Right atrium auricular region (tissue), 2 donors: ENCODE data around the gene MCUB. TPM values are rescaled to one million over a fixed set of nuclear protein-coding genes. Genes with fewer than 3 reads are reported as not detected.

Experiments
- DNase-seq: peaks from one replicate; pipeline ENCODE4 v3.0.0-alpha.2; 2019; ENCODE audit warnings: low spot score
- H3K27ac ChIP-seq, 2 donors: fragments of 200-600 bp; sonication (generic); 1 replicate in 1 of 2; 2 replicates in 1 of 2; pipeline ENCODE4 v1.5.1; 2016 to 2019
- H3K27me3 ChIP-seq, 2 donors: fragments of 200-600 bp; sonication (generic); one replicate each; pipeline versions ENCODE4 v1.5.1 to v1.6.0; 2017 to 2019
- H3K36me3 ChIP-seq: fragments of 200-600 bp; sonication (generic); one replicate; pipeline ENCODE4 v1.5.1; 2016
- H3K4me1 ChIP-seq, 2 donors: fragments of 200-600 bp; sonication (generic); one replicate each; pipeline versions ENCODE4 v1.5.1 to v1.6.0; 2017 to 2019
- H3K4me3 ChIP-seq, 2 donors: fragments of 200-600 bp; sonication (generic); 1 replicate in 1 of 2; 2 replicates in 1 of 2; pipeline ENCODE4 v1.5.1; 2017 to 2019; ENCODE audit warnings: mild to moderate bottlenecking in 1 of 2, moderate library complexity in 1 of 2
- H3K9me3 ChIP-seq, 2 donors: fragments of 200-600 bp; sonication (generic); one replicate each; pipeline ENCODE4 v1.5.1; 2019
- CTCF ChIP-seq, 2 donors: fragments of 200-600 bp; sonication (generic); IDR thresholded peaks; one replicate each; pipeline ENCODE4 v1.5.1; 2019; ENCODE audit warnings: antibody characterized with exemption in 2 of 2
- total RNA-seq, 2 donors: library from RNA; depleted of rRNA; stranded (reverse); fragments of >200 nt; gene quantifications; one replicate each; pipeline ENCODE4 v1.1.0, GENCODE V29; 2016

Gene MCUB
- total RNA-seq, 2 donors from 2014 or later: 25.0 to 28.1 TPM

GRCh38 chr4:109599046-109599652, 39.1 kb downstream of the MCUB start:
- peaks cover 0 to 9% of the 10 kb centered on the region in 2 donors for H3K9me3 ChIP-seq
- H3K4me1 ChIP-seq: no peaks in the 10 kb centered on the region
- no peak for DNase-seq
- H3K36me3 ChIP-seq: no peaks in the 10 kb centered on the region
- no peak overlapping the region for H3K27ac ChIP-seq
- H3K4me3 ChIP-seq: no peak overlapping the region
- H3K27me3 ChIP-seq: no peaks in the 10 kb centered on the region
- no peak for TF ChIP-seq CTCF (IDR thresholded peaks at IDR 0.05)

GRCh38 chr4:109600431-109600830, 40.4 kb downstream of the MCUB start:
- no peak for DNase-seq
- Histone ChIP-seq H3K27me3 (no peaks in the 10 kb centered on the region), H3K36me3 (no peaks in the 10 kb centered on the region), H3K27ac (no peak overlapping the region), H3K9me3 (peaks cover 0 to 9% of the 10 kb centered on the region in 2 donors), H3K4me1 (no peaks in the 10 kb centered on the region), H3K4me3 (no peak overlapping the region)
- no peak for TF ChIP-seq CTCF (IDR thresholded peaks at IDR 0.05)

- TF ChIP-seq CTCF (IDR thresholded peaks at IDR 0.05): no peak
- Histone ChIP-seq H3K27me3 (no peaks in the 10 kb centered on the region), H3K36me3 (no peaks in the 10 kb centered on the region), H3K4me1 (no peaks in the 10 kb centered on the region), H3K4me3 (no peak overlapping the region), H3K27ac (no peak overlapping the region), H3K9me3 (peaks cover 0 to 9% of the 10 kb centered on the region in 2 donors)
- no peak for DNase-seq
Observed at GRCh38 chr4:109601336-109601735, 41.3 kb downstream of the MCUB start.

GRCh38 chr4:109607976-109608375, 47.9 kb downstream of the MCUB start:
- DNase-seq: no peak
- no peaks in the 10 kb centered on the region for H3K27me3 ChIP-seq
- no peaks in the 10 kb centered on the region for H3K36me3 ChIP-seq
- no peak overlapping the region for H3K27ac ChIP-seq
- H3K4me1 ChIP-seq: peaks cover 0 to 6% of the 10 kb centered on the region in 2 donors
- H3K9me3 ChIP-seq: peaks cover 0 to 23% of the 10 kb centered on the region in 2 donors
- H3K4me3 ChIP-seq: no peak overlapping the region
- TF ChIP-seq CTCF (IDR thresholded peaks at IDR 0.05): no peak

- H3K36me3 ChIP-seq: no peaks in the 10 kb centered on the region
- no peak for DNase-seq
Observed at GRCh38 chr4:109608879-109609278, 48.8 kb downstream of the MCUB start.

More at GRCh38 chr4:109608879-109609278, 48.8 kb downstream of the MCUB start:
- peaks cover 0 to 6% of the 10 kb centered on the region in 2 donors for H3K4me1 ChIP-seq
- no peaks in the 10 kb centered on the region for H3K27me3 ChIP-seq
- no peak for TF ChIP-seq CTCF (IDR thresholded peaks at IDR 0.05)
- no peak overlapping the region for H3K4me3 ChIP-seq
- no peak overlapping the region for H3K27ac ChIP-seq
- H3K9me3 ChIP-seq: peaks cover 0 to 23% of the 10 kb centered on the region in 2 donors
